Esophagus muscularis mucosa (tissue), 3 donors: ENCODE measurements around the gene ZAP70.

Source experiments
- POLR2A ChIP-seq: fragments of 450-650 bp; IDR thresholded peaks from one replicate; pipeline ENCODE4 v1.6.1; 2017; ENCODE audit warnings: antibody characterized with exemption, moderate library complexity, mild to moderate bottlenecking, low read depth
- POLR2AphosphoS5 ChIP-seq, 2 donors: sonication (generic); formaldehyde crosslinking; IDR thresholded peaks; one replicate each; pipeline ENCODE4 v1.6.1; 2017; ENCODE audit warnings: antibody characterized with exemption in 2 of 2
- TF ChIP-seq, protein P1 (sequence below), 3 experiments: fragments of 200-600 bp in 2 of 3; fragments of 450-650 bp in 1 of 3; sonication (generic) in 2 of 3; IDR thresholded peaks; one replicate each; pipeline ENCODE4 v1.5.1; 2017 to 2019; ENCODE audit warnings: antibody characterized with exemption in 3 of 3, mild to moderate bottlenecking in 2 of 3, moderate library complexity in 1 of 3

DNA sequence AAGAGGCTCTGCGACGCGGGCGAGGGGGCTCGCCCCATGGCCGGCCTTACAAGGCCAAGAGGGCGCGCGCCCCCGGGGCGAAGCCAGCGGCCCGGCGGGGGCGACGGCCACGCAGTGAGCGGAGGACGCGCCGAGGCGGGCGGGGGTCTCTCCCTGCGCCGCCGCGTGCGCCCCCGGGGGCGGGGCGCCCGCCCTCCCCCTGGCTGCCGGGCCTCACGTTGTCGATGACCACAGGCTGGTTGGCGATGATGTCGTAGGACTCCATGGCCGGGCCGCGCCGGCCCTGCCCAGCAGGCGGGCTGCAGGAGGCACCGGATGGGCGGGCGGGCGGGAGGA lies 49.8 kb upstream of the ZAP70 start:
- TF ChIP-seq, protein P1, sequence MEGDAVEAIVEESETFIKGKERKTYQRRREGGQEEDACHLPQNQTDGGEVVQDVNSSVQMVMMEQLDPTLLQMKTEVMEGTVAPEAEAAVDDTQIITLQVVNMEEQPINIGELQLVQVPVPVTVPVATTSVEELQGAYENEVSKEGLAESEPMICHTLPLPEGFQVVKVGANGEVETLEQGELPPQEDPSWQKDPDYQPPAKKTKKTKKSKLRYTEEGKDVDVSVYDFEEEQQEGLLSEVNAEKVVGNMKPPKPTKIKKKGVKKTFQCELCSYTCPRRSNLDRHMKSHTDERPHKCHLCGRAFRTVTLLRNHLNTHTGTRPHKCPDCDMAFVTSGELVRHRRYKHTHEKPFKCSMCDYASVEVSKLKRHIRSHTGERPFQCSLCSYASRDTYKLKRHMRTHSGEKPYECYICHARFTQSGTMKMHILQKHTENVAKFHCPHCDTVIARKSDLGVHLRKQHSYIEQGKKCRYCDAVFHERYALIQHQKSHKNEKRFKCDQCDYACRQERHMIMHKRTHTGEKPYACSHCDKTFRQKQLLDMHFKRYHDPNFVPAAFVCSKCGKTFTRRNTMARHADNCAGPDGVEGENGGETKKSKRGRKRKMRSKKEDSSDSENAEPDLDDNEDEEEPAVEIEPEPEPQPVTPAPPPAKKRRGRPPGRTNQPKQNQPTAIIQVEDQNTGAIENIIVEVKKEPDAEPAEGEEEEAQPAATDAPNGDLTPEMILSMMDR (IDR thresholded peaks at IDR 0.05) = no peak
- TF ChIP-seq POLR2A = no peak
- TF ChIP-seq POLR2AphosphoS5 (IDR thresholded peaks at IDR 0.05) = no peak
